Activated T-cell treated with anti-CD3 and anti-CD28 coated beads, Interleukin-2, amount 50 U/mL, for 72 hours (primary cell): ENCODE data around the gene ETS2. TPM values are rescaled to one million over a fixed set of nuclear protein-coding genes. Genes with fewer than 3 reads are reported as not detected.
"Not testable (repeated sequence)": the region's sequence is repeated elsewhere in the genome, so short reads cannot be mapped to it uniquely, and the experiment has no call there.

ENCODE experiments used
- ATAC-seq, 2 donors: fragments of 150-1000 bp; cut with Tn5 transposase; replicated peaks in 1 of 2; 2 replicates each; pipeline ENCODE4 v1.10.0; 2021; ENCODE audit warnings: moderate library complexity in 2 of 2, mild to moderate bottlenecking in 1 of 2
- DNase-seq, 2 donors: peaks; one replicate each; pipeline ENCODE4 v3.0.0; 2021 to 2022; ENCODE audit warnings: mixed read lengths in 1 of 2
- H3K27ac Mint-ChIP-seq: one replicate; pipeline ENCODE4 v1.8.0; 2022; ENCODE audit warnings: mild to moderate bottlenecking, moderate library complexity, mixed read lengths
- H3K27me3 Mint-ChIP-seq: one replicate; pipeline ENCODE4 v1.8.0; 2022; ENCODE audit warnings: low read depth, mixed read lengths
- H3K36me3 Mint-ChIP-seq, 2 donors: one replicate each; pipeline ENCODE4 v1.8.0; 2022; ENCODE audit warnings: mixed read lengths in 2 of 2, mild to moderate bottlenecking in 1 of 2; ENCODE audit not compliant: insufficient read depth in 2 of 2
- H3K4me1 Mint-ChIP-seq: one replicate; pipeline ENCODE4 v1.8.0; 2022; ENCODE audit warnings: low read depth, mixed read lengths
- H3K4me3 Mint-ChIP-seq, 2 donors: one replicate each; pipeline ENCODE4 v1.8.0; 2022; ENCODE audit warnings: mild to moderate bottlenecking in 2 of 2, mixed read lengths in 2 of 2, moderate library complexity in 2 of 2
- H3K9me3 Mint-ChIP-seq, 2 donors: one replicate each; pipeline ENCODE4 v1.8.0; 2022; ENCODE audit warnings: mixed read lengths in 2 of 2
- total RNA-seq, 2 donors: library from RNA; stranded (reverse); gene quantifications; one replicate each; pipeline ENCODE4 v1.2.3, GENCODE V29; 2022

Gene ETS2
- total RNA-seq, 2 donors from 2014 or later: 122 to 134 TPM

DNA sequence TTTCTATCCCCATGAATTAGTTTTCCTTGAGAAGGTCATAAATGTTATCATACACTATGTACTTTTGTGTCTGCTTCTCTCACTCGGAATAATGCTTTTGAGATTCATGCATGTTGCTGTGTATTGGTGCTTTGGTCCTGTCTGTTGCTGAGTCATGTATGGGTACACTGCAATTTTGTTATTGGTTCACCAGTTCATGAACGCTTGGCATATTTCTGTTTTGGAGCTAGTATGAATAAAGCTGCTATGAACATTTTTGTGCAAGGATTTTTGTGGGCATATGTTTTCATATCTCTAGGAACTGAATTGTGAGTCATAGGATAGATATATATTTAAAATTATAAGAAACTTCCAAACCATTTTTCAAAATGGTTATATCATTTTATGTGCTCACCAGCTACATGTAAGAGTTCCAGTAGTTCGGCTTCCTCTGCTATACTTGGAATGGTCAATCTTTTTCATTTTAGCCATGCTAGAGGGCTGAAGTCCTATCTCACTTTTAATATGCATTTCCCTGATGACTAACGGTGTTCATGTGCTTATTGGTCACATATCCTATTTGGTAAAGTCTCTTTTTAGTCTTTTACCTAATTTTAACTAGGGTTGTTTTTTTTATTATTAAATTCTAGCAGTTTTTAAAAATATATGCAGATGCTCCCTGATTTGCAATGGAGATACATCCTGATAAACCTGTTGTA lies 38.2 kb downstream of the ETS2 start:
- ATAC-seq (no peak), DNase-seq (no peak)
- no peak overlapping the region for H3K4me3 Mint-ChIP-seq
- H3K27me3 Mint-ChIP-seq: peaks cover 3% of the 10 kb centered on the region
- peaks cover 0 to 2% of the 10 kb centered on the region in 2 donors for H3K9me3 Mint-ChIP-seq
- peaks cover 3 to 10% of the 10 kb centered on the region in 2 donors for H3K36me3 Mint-ChIP-seq
- no peak overlapping the region for H3K27ac Mint-ChIP-seq
- H3K4me1 Mint-ChIP-seq: peaks cover 31% of the 10 kb centered on the region

DNA sequence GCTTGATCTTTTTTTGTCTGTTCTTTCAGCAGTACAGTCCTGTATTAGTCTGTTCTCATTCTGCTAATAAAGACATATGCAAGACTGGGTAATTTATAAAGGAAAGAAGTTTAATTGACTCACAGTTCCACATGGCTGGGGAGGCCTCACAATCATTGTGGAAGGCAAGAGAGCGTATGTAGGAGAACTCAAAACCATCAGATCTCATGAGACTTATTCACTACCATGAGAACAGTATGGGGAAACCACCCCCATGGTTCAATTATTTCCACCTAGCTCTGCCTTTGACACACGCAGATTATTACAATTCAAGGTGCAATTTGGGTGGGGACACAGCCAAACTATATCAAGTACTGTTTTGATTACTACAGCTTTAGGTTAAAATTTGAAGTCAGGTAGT lies 39.6 kb downstream of the ETS2 start:
- not testable (repeated sequence) for ATAC-seq, H3K27ac Mint-ChIP-seq, H3K9me3 Mint-ChIP-seq, H3K36me3 Mint-ChIP-seq, DNase-seq, H3K4me3 Mint-ChIP-seq, H3K27me3 Mint-ChIP-seq
- peaks cover 17% of the 10 kb centered on the region for H3K4me1 Mint-ChIP-seq

DNA sequence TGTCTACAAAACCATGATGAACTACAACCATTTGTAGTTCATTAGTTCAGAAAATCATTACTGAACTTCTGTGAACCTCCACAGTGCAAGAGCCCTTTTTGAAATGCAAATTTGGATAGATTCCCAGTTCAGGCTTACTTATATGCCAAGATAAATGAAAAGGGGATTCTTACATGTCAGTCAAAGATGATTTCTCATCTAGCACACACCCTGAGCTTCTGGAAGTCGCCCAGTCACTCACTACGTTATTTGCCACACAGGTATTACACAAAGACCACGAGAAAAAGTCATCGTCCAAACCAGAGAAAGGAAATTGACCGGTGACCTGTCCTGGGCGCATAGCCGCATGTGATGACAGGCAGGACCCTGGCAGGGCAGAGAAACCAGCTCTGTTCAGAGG lies 41.8 kb downstream of the ETS2 start:
- ATAC-seq (no peak), DNase-seq (no peak)
- Mint-ChIP-seq H3K9me3 (no peaks in the 10 kb centered on the region), H3K36me3 (peaks cover 0 to 3% of the 10 kb centered on the region in 2 donors), H3K4me1 (no peaks in the 10 kb centered on the region), H3K27me3 (peaks cover 8% of the 10 kb centered on the region), H3K4me3 (no peak overlapping the region), H3K27ac (no peak overlapping the region)

DNA sequence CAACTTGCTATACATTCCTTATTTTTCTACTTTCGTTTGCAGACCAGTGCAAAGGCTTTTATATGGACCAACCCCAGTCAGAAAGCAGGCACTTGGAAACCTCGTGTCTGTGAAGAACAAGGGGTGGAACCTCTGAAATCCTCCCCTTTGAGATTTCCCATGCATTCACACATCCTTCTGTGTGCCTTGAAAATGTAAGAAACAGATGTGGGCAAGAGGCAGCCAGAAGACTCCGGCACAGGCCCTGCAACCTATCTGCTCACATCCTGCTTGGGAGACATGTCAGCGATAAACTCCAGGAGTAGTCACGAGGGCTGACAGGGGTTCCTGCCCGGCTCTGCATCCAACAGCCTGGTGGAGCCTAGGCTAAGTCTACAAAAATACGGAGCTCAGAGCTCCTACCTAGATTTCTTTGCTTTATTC lies 42.5 kb downstream of the ETS2 start:
- Mint-ChIP-seq H3K36me3 (peaks cover 0 to 3% of the 10 kb centered on the region in 2 donors), H3K27ac (no peak overlapping the region), H3K4me1 (no peaks in the 10 kb centered on the region), H3K27me3 (peaks cover 12% of the 10 kb centered on the region), H3K4me3 (no peak overlapping the region), H3K9me3 (no peaks in the 10 kb centered on the region)
- no peak for DNase-seq
- ATAC-seq: no peak

DNA sequence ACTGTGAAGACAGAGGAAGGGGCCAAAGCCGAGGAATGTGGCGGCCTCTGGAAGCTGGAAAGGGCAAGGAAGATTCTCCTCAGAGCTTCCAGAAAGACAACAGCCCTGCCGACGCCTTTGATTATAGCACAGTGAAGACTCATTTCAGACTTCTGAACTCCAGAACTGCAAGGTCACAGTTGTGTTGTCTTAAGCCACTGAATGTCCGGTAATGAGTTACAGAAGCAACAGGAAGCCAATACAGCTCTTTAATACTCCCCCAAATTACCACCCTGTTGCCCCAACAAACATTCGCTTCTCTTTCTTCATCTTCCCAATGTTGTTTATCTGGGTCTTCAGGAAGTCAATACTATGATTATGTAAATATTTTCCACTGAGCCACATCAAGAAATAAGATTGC lies 44.0 kb downstream of the ETS2 start:
- Mint-ChIP-seq H3K36me3 (peaks cover 0 to 3% of the 10 kb centered on the region in 2 donors), H3K27me3 (peaks cover 12% of the 10 kb centered on the region), H3K4me3 (no peak overlapping the region), H3K9me3 (no peaks in the 10 kb centered on the region), H3K4me1 (no peaks in the 10 kb centered on the region), H3K27ac (no peak overlapping the region)
- no peak for DNase-seq
- no peak for ATAC-seq

DNA sequence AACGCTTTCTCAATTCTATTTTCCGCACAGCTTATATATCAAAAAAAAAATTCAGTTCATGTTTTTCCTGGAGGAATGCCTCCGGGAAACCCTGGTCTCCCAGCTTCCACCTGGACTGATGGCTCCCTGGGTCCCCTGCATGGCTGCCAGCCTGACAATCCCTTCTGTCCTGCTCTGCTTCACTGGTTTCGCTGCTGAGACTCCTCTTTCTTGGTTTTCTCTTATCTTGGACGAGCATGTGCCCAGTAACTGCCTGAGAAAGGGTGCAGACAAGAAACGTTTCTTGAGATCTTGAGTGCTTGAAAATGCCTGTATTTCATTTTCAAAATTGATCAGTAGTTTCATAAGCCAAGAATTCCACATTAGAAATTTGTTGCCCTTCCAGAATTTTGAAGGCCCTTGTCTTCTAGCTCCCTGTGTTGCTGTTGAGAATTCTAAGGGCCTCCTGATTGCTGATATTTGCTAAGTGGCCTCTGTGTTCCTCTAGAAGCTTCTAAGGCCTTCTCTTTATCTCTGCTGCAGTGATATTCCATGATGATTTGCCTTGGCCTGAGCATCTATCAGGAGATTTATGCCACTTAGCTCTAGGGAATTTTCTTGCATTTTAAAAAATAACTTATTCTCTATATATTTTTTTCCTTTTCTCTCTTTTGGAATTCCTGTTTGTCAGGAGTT lies 44.7 kb downstream of the ETS2 start:
- no peak overlapping the region for H3K4me3 Mint-ChIP-seq
- DNase-seq (no peak), ATAC-seq (no peak)
- peaks cover 12% of the 10 kb centered on the region for H3K27me3 Mint-ChIP-seq
- H3K36me3 Mint-ChIP-seq: no peaks in the 10 kb centered on the region
- no peaks in the 10 kb centered on the region for H3K4me1 Mint-ChIP-seq
- H3K27ac Mint-ChIP-seq: no peak overlapping the region
- H3K9me3 Mint-ChIP-seq: no peaks in the 10 kb centered on the region

DNA sequence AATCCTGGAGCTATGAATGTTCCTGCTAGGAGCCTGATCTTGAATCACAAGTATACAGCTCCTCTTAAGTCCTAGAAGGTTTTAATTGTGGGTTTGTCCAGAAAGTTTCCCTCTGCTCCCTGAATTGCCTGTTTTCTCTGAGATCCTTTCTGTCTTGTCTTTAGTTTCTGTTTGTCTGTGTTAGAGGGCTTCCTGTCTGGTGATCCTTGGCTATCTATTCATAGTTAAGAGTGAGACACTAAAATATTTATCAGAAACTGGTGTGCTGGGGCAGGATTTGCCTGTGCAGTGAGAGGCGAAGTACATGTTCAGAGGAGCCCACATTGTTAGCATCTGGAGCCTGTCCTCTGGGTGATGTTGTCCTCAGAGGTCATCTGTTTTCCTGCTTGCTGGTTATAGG lies 45.4 kb downstream of the ETS2 start:
- DNase-seq (no peak), ATAC-seq (no peak)
- Mint-ChIP-seq H3K27ac (no peak overlapping the region), H3K9me3 (no peaks in the 10 kb centered on the region), H3K4me3 (no peak overlapping the region), H3K4me1 (no peaks in the 10 kb centered on the region), H3K27me3 (peaks cover 12% of the 10 kb centered on the region), H3K36me3 (no peaks in the 10 kb centered on the region)

DNA sequence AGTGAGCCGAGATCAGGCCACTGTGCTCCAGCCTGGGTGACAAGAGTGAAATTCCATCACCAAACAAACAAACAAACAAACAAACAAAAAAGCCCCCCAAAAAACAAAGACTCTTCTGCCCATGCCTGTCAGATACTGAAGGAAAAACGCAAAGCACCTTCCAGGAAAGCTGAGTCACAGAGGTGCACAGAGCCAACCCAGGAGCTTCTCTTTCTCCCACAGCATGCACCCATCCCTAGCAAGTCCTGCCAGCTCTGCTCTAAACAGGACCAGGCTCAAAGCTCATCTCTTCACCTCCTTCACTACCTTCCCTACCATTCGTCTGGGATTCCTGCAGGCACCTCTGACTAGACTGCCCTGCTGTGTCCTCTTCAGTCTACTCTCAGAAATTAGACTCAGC lies 46.5 kb downstream of the ETS2 start:
- ATAC-seq: no peak
- Mint-ChIP-seq H3K4me1 (no peaks in the 10 kb centered on the region), H3K27me3 (peaks cover 12% of the 10 kb centered on the region), H3K4me3 (no peak overlapping the region), H3K36me3 (no peaks in the 10 kb centered on the region), H3K9me3 (no peaks in the 10 kb centered on the region), H3K27ac (no peak overlapping the region)
- no peak for DNase-seq

DNA sequence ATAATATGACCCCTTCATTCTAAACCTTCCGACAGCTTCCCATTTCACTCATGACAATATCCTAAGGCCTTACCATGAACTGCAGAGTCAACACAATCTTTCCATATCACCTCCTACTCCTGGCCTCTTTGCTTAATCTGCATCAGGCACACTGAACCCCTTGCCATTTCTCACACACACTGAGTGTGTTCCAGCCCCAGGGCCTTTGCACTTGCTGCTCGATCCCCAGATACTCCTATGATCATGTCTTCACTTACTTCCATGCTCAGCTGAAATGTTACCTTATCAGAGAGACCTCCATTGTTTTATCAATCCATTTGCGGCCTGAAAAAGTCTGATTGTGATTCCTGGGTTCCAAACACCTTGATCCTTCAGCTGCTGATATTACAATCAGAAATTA lies 47.0 kb downstream of the ETS2 start:
- H3K27ac Mint-ChIP-seq: no peak overlapping the region
- no peaks in the 10 kb centered on the region for H3K4me1 Mint-ChIP-seq
- ATAC-seq: no peak
- peaks cover 14% of the 10 kb centered on the region for H3K27me3 Mint-ChIP-seq
- H3K36me3 Mint-ChIP-seq: no peaks in the 10 kb centered on the region
- no peak for DNase-seq
- H3K9me3 Mint-ChIP-seq: no peaks in the 10 kb centered on the region
- no peak overlapping the region for H3K4me3 Mint-ChIP-seq

DNA sequence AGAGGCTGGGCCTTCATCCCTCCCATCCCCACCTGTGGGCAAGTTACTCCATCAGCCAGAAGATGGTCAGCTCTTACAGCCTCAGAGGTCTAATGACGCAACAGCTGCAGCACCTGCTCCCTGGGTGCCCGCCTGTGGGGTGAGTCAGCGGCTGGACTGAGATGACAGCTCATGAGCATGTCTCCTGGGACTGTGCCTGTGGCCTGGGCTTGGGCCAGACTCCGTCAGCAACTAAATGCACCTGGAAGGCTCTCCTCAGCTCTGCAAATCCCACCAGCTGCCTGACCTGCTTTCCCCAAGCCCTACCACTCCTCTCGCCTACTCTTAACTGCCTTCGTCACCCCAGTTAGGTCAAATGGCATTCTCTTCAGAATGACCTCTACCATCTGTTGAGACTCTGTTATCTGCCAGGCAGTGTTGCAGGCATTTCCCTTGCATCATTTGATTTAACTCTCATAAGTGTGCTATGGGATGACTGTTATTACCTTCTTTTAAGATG lies 47.7 kb downstream of the ETS2 start:
- Mint-ChIP-seq H3K4me3 (no peak overlapping the region), H3K9me3 (no peaks in the 10 kb centered on the region), H3K4me1 (no peaks in the 10 kb centered on the region), H3K36me3 (no peaks in the 10 kb centered on the region), H3K27me3 (peaks cover 19% of the 10 kb centered on the region), H3K27ac (no peak overlapping the region)
- DNase-seq (no peak), ATAC-seq (peak in 1 of 2 donors; percentile 36)

DNA sequence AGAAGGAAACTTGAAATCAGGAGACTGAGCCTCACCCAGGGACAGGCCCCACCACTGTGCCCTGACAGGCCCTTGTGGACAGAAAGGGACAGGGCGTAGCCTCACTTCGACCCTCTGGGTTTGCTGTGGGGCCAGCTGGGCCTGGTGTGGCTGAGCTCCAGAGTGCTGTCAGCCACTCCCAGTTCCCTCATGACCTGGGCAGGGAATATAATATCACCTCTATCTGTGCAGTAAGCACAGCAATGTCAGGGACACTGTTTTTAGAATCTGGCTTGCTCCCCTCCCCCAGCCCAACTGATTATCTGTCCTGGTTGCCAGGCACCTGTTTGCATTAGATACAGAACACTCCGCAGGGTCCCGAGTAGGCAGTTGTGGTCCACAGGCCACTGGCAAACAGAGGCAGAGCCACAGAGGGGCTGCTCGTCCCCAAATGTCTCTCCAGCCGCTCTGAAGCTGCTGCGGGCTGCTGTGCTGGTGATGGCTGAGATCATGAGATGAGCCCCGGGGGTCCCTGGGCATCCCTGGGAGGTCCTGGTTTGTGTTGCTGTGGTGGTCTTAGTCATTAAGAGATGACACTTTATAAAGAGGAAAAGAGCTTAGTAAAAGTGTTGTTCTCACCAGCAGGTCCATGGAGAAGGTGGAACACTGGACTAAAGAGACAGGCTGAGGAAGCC lies 51.6 kb downstream of the ETS2 start:
- Mint-ChIP-seq H3K27me3 (peaks cover 34% of the 10 kb centered on the region), H3K4me1 (peaks cover 7% of the 10 kb centered on the region), H3K4me3 (no peak overlapping the region), H3K9me3 (no peaks in the 10 kb centered on the region), H3K27ac (no peak overlapping the region), H3K36me3 (no peaks in the 10 kb centered on the region)
- no peak for DNase-seq
- no peak for ATAC-seq

DNA sequence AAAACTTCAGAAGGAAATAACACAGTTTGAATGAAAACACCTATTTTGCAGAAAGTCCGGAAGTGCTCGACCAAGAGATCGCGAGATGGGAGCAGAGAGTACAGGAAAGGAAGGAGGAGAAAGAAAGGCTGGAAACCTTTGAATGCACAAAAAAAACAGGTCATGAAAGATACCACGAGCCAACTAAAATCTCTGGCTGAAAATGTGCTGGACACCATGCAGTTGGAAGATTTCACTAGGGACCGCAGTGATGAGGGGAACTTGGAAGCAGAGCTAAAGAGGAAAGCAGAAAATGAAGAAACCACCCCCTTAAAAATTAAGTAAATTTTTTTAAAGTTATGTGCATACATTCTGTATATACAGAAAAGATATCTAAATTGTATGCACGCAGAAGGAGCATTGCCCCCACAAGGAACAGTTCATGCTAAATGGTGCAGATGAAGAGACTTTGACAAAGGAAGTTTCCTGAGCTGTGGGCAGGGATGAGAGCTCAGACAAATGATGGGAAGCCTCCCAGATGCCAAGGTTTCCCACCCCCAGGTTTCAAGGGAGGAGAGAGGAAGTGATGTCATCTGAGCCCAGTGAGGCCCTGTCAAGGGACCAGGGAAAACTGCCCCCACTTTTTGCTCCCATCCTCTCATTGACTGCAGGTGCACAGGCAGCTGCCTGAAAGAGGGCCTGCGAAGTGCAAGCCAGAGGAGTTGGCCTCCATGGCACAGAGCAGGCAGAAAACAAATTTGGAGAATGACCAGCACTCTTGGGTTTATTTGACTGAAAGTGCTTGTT lies 52.5 kb downstream of the ETS2 start:
- peaks cover 29% of the 10 kb centered on the region for H3K27me3 Mint-ChIP-seq
- H3K36me3 Mint-ChIP-seq: no peaks in the 10 kb centered on the region
- H3K4me3 Mint-ChIP-seq: no peak overlapping the region
- H3K27ac Mint-ChIP-seq: no peak overlapping the region
- ATAC-seq: no peak
- no peak for DNase-seq
- no peaks in the 10 kb centered on the region for H3K9me3 Mint-ChIP-seq
- H3K4me1 Mint-ChIP-seq: peaks cover 7% of the 10 kb centered on the region

DNA sequence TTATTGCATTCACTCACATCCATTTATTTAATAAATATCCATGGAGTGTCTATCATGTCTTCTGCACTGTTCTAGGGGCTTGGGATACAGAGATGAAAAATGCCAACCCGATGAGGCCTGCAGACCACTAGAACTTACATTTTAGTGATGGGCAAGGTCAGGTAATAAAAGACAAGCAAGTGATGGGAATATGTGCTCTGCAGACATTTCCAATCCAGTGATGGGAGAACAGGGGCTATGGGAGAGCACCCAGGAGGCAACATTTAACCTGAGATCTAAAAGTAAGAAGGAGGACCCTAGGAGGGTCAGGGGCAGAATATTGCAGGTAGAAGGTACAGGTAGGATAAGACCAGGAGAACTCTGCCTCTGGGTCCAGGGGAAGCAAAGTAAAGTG lies 53.1 kb downstream of the ETS2 start:
- Mint-ChIP-seq H3K27ac (no peak overlapping the region), H3K4me3 (no peak overlapping the region), H3K36me3 (no peaks in the 10 kb centered on the region), H3K27me3 (peaks cover 29% of the 10 kb centered on the region), H3K9me3 (no peaks in the 10 kb centered on the region), H3K4me1 (peaks cover 7% of the 10 kb centered on the region)
- DNase-seq (no peak), ATAC-seq (no peak)
